Measurements from ENCODE around the gene CYP2W1.

Gene CYP2W1

GRCh38 chr7:982511-983003 lies 424 bp upstream of the CYP2W1 start:
- DNase-seq (ENCODE audit: low read depth, low spot score) = no peak

- no peak for DNase-seq (ENCODE audit: low read depth, low spot score)
These were observed 663 bp downstream of the CYP2W1 start for GRCh38 chr7:983616-984071.

DNA sequence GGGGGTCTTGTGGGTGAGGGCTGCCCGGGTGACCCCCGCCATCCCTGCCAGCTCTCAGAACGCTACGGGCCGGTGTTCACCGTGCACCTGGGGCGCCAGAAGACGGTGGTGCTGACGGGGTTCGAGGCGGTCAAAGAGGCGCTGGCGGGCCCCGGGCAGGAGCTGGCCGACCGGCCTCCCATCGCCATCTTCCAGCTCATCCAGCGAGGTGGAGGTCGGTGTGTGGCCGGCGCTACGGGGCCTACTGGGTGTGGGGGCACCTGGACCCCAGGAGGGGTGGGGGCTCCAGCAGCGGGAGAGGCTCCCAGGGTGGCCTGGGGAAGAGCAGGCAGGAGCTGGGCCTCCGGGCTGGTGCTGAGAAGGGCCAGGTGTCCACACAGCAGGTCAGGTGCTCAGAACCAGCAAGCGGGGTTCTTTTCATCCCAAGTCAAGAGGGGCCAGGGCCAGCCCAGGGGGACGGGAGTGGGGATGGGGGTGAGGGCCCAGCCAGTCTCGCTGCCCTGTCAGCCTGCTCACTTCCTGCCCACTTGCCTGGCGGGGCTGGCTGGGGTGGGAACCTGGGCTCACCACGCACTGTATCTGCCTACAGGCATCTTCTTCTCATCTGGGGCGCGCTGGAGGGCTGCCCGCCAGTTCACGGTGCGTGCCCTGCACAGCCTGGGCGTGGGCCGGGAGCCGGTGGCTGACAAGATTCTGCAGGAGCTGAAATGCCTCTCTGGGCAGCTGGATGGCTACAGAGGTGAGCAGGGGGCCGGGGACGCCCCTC lies 1.6 kb downstream of the CYP2W1 start:
- no peak for DNase-seq (ENCODE audit: low read depth, low spot score)

GRCh38 chr7:985127-985416 lies 2.1 kb downstream of the CYP2W1 start:
- DNase-seq (ENCODE audit: low read depth, low spot score) = no peak

- no peak for DNase-seq (ENCODE audit: low read depth, low spot score)
These were observed 3.1 kb downstream of the CYP2W1 start for GRCh38 chr7:985915-986741.

DNA sequence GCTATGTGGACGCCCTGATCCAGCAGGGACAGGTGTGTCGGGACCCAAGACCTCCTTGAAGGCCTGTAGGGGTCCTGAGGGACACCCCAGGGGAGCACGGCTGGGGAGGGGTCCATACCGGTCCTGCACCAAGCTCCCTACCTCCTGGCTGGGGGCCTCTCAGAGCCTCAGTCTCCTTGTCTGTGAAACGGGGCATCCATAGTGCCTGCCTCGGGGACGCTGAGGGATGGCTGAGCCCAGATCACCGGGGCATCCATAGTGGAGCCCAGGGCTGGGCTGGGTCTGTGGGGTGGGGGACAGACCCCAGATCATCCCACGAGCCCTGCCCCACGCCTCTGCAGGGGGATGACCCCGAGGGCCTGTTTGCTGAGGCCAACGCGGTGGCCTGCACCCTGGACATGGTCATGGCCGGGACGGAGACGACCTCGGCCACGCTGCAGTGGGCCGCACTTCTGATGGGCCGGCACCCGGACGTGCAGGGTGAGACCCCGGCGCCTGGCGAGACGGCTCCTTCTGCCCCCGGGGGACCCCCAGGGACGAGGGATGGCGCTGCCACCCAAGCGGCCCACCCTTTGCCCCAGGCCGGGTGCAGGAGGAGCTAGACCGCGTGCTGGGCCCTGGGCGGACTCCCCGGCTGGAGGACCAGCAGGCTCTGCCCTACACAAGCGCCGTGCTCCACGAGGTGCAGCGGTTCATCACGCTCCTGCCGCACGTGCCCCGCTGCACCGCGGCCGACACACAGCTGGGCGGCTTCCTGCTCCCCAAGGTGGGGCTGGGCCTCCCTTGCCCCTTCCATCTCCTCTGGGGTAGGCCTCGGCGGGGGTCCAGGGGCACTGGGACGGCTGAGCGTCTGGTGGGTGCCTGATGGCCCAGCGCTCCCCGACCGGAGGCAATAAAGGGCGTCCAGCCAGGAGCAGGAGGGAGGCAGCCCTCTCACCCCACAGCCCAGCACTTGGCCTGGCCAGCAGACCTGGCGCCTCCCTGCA lies 4.1 kb downstream of the CYP2W1 start:
- no peak for DNase-seq (ENCODE audit: low read depth, low spot score)

GRCh38 chr7:987909-988308 lies 4.9 kb downstream of the CYP2W1 start:
- no peak for DNase-seq (ENCODE audit: low read depth, low spot score)

- DNase-seq (ENCODE audit: low read depth, low spot score) = no peak
These were observed 5.5 kb downstream of the CYP2W1 start for GRCh38 chr7:988426-988911.

DNA sequence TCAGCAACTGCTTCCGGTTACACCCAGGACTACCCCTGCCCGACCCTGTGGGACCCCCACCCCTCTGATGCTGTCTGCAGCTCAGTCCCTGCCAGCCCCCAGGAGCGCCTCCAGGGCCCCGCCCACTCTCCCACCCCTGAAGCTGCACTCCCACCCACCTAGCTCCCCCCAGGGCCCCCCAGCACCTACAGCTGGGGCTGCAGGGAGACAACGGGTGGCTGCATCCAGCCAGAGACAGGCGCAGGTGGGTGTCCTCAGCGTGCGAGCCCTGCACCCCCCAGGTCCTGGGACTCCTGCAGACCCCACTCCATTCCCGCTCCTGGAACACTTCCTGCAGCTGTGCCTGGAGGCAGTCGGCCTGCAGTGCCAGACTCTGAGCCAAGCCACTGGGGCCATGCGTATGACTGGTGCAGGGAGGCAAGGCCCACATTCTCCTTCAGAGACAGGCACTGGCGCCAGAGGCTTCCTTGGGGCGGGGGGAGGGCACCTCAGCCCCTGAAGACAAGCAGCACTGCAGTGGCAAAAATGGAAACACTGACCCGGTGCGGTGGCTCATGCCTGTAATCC lies 6.1 kb downstream of the CYP2W1 start:
- DNase-seq (ENCODE audit: low read depth, low spot score) = no peak

DNA sequence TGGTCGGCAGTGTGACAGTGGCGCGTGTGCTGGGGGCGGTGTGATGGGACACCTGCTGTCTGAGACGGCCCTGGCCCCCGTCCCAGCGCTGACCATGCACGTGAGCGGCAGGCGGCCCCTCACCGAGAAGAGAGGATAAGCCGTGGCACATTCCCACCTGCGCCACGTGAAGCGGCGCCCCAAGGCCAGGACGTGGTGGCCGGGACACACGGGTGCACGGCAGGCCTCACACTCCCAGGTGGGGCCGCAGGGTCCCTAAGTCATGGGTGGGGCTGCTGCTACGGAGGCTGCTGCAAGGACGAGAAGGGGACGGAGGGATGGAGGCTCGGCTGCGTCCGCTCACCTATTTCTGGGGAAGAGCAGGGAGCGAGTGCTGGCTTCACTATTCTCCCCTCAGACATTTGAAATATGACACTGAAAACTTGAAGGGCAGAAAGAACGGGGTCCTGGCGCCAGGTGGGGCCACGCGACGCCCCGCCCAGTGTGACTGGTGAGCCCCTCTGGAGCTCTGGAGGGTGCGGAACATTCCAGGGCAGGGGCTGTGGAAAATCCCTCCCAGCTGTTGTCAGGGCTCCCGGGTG lies 7.5 kb downstream of the CYP2W1 start:
- DNase-seq (ENCODE audit: low read depth, low spot score) = no peak

GRCh38 chr7:990933-991728 lies 8.2 kb downstream of the CYP2W1 start:
- DNase-seq (ENCODE audit: low read depth, low spot score) = no peak

DNA sequence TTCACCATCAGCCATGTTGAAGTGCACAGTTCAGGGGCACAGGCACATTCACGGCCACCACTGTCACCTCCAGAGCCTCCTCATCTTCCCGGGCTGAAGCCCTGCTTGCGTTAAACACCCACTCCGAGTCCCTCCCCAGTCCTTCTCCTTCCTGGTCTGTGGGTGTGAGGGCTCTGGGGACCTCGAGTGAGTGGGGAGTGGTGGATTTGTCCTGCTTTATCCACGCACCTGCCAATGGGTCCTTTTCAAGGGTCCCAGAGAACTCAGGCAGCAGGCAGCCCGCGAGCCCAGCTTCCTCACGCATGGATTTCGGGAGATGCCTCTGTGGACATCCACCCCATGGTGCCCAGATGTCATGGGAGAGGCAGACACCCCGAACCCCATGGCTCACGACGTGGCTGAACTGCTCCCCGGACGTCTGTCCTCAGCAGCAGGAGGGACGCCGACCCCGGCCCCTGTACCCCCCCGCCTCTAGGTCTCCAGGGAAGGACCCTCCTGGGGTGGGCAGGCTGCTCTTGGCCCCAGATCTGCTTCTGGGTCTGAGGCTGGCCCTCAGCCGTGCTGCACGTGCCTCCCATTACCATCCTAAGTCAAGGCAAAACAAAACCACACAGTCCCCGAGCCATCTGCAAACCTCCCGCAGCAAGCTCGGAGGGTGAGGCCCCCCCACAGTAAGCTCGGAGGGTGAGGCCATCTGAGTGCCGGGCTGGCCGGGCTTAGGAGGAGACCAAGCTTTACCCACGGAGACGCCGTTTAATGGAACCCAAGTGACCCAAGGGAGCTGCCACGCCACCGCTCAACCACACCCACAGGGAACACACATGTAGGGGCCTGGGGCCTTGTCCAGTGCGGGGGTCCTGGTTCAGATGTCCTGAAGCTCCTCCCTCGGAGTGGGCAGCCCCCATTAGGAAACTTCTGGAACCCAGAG lies 9.0 kb downstream of the CYP2W1 start:
- no peak for DNase-seq (ENCODE audit: low read depth, low spot score)

- DNase-seq (ENCODE audit: low read depth, low spot score) = peak; percentile 85
These were observed 10.0 kb downstream of the CYP2W1 start for GRCh38 chr7:992709-993607.

- DNase-seq (ENCODE audit: low read depth, low spot score) = no peak
These were observed 11.8 kb downstream of the CYP2W1 start for GRCh38 chr7:994592-995308.

- DNase-seq (ENCODE audit: low read depth, low spot score) = no peak
These were observed 12.6 kb downstream of the CYP2W1 start for GRCh38 chr7:995571-995970.

GRCh38 chr7:996079-996872 lies 13.3 kb downstream of the CYP2W1 start:
- DNase-seq (ENCODE audit: low read depth, low spot score) = no peak
